GM18907 (cell line): ENCODE data around the gene TLR5.

Experiments
- ATAC-seq: cut with Tn5 transposase; IDR thresholded peaks from one replicate; pipeline ENCODE4 v1.9.1; 2021; ENCODE audit warnings: mild to moderate bottlenecking, moderate library complexity; ENCODE audit not compliant: unreplicated experiment

The TLR5 gene

GRCh38 chr1:223074445-223075300 is 68.4 kb downstream of the TLR5 start:
- no peak for ATAC-seq

- no peak for ATAC-seq
Measured at GRCh38 chr1:223068900-223069665, 74.0 kb downstream of the TLR5 start.

GRCh38 chr1:223067914-223068313 is 75.1 kb downstream of the TLR5 start:
- no peak for ATAC-seq

GRCh38 chr1:223066415-223066814 is 76.6 kb downstream of the TLR5 start:
- ATAC-seq: no peak

- ATAC-seq: no peak
Measured at GRCh38 chr1:223062177-223062576, 80.9 kb downstream of the TLR5 start.

- ATAC-seq: no peak
Measured at GRCh38 chr1:223059526-223059925, 83.5 kb downstream of the TLR5 start.
